GM23248 (cell line): ENCODE measurements around the gene SYNE3.

Source experiments
- EZH2 ChIP-seq: fragments of 200-600 bp; sonication (generic); IDR thresholded peaks from 2 replicates; pipeline ENCODE4 v1.6.1; 2018; ENCODE audit warnings: antibody characterized with exemption, mild to moderate bottlenecking; ENCODE audit not compliant: insufficient read depth, poor library complexity, severe bottlenecking
- EZH2phosphoT487 ChIP-seq: fragments of 200-600 bp; sonication (generic); IDR thresholded peaks from 2 replicates; pipeline ENCODE4 v1.6.1; 2018; ENCODE audit warnings: antibody characterized with exemption, moderate library complexity, mild to moderate bottlenecking, low read depth; ENCODE audit not compliant: insufficient read depth

- TF ChIP-seq EZH2 (no peak), EZH2phosphoT487 (no peak)
Observed at GRCh38 chr14:95551435-95551834, 35.0 kb upstream of the SYNE3 start.
